ENCODE data around the gene ANKRD33B. TPM values are rescaled to one million over a fixed set of nuclear protein-coding genes. Genes with fewer than 3 reads are reported as not detected.
A peak's percentile ranks its signal among the peaks of the same experiment; 100 is the strongest.

ANKRD33B gene
- total and polyA plus RNA-seq, 2 experiments from 2014 or later = 0.71 to 1.5 TPM

DNA sequence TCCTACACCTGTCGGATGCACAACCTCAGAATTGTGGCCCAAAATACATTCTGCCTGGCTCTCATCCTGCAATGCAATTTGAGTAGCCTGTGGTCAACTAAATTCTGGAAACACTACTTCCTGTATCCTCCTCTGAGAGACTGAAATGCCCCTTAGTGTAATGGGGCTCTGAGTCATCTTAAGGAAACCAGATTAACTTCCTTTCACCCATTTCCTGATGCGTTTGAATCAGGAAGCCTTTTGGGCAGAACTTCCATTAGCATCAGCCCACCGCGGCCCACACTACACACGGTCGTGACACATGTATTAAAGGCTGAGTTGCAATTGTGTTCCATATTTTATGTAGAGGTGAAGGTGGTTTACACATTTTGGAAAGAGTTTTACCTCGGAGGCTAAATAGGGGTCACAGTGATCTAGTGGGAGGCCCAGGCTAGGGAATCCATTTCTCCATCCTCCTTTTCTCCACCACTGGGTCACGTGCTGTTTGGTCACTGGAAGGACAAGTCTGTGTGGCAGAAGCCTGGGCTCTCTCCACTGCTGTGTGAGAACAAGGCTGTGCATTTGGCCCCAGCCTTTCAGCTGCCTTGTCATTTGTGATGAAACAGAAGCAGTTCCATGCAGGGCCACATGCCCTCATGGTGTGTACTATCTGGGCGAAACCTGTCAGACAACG, 141.2 kb downstream of the ANKRD33B start:
- no peak overlapping the region for H3K27ac ChIP-seq
- H3K9me2 ChIP-seq (ENCODE audit: insufficient read depth) = no peaks in the 10 kb centered on the region
- no peaks in the 10 kb centered on the region for H3K27me3 ChIP-seq (replicated peaks; ENCODE audit: insufficient read depth)
- DNase-seq = peak; percentile 60
- peaks cover 44% of the 10 kb centered on the region for H3K79me2 ChIP-seq (ENCODE audit: insufficient read depth)
- no peaks in the 10 kb centered on the region; the same call in 1 of the 2 replicates for H4K20me1 ChIP-seq (ENCODE audit: insufficient read depth)
- H3K4me1 ChIP-seq (ENCODE audit: insufficient read depth) = peaks cover 61% of the 10 kb centered on the region
- H3K9ac ChIP-seq = no peak overlapping the region
- H3K4me3 ChIP-seq = no peak overlapping the region
- no peak overlapping the region for H2AFZ ChIP-seq
- TF ChIP-seq EZH2phosphoT487 (IDR thresholded peaks at IDR 0.05; ENCODE audit: insufficient read depth, low read depth) = no peak
- TF ChIP-seq EZH2 (IDR thresholded peaks at IDR 0.05; ENCODE audit: insufficient read depth, poor library complexity, severe bottlenecking) = no peak
- H3K4me2 ChIP-seq (ENCODE audit: unreplicated experiment) = no peak overlapping the region
- WGBS, 2 experiments (ENCODE audit: low coverage in 1 of 2, low lambda C conversion rate in 2 of 2, missing lambda C conversion rate in 2 of 2) = 86 to 90% methylated on average over 10 of the region's 10 CpGs
- no peaks in the 10 kb centered on the region for H3K36me3 ChIP-seq (ENCODE audit: low read depth)
- H3F3A ChIP-seq (ENCODE audit: insufficient read depth) = peaks cover 60% of the 10 kb centered on the region
- H3K9me3 ChIP-seq (ENCODE audit: low read depth) = no peaks in the 10 kb centered on the region
- in situ Hi-C loops (cut with MboI) = no loop called here

DNA sequence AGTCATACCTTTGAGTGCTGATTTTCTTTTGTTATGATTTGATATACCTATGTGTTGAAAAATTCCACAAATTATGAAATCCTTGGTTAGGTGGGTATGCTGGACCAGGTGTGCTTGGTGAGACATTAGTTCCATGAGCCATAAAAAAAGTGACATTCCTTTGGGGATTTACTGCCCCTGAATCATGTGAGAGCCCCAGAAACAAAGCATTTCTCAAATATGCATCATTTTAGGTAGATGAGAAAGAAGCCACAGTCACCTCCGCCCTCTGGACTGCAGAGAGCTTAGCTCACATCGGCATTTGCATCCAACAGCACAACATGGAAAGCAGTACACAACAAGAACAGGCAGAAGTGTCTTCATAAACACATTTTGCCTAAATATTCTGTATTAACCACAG, 141.9 kb downstream of the ANKRD33B start:
- no peaks in the 10 kb centered on the region for H3K27me3 ChIP-seq (replicated peaks; ENCODE audit: insufficient read depth)
- H3K4me2 ChIP-seq (ENCODE audit: unreplicated experiment) = no peak overlapping the region
- H3K27ac ChIP-seq = no peak overlapping the region
- H3K79me2 ChIP-seq (ENCODE audit: insufficient read depth) = peaks cover 39% of the 10 kb centered on the region
- H3K36me3 ChIP-seq (ENCODE audit: low read depth) = no peaks in the 10 kb centered on the region
- no peaks in the 10 kb centered on the region for H3K9me3 ChIP-seq (ENCODE audit: low read depth)
- peak; percentile 25 for DNase-seq
- no peaks in the 10 kb centered on the region for H3K9me2 ChIP-seq (ENCODE audit: insufficient read depth)
- whole genome bisulfite sequencing, 2 experiments (ENCODE audit: low coverage in 1 of 2, low lambda C conversion rate in 2 of 2, missing lambda C conversion rate in 2 of 2) = 89 to 92% methylated on average over 2 of the region's 2 CpGs
- in situ Hi-C loops (cut with MboI) = no loop called here
- no peak overlapping the region for H3K4me3 ChIP-seq
- H2AFZ ChIP-seq = no peak overlapping the region
- peaks cover 61% of the 10 kb centered on the region for H3K4me1 ChIP-seq (ENCODE audit: insufficient read depth)
- H3F3A ChIP-seq (ENCODE audit: insufficient read depth) = peaks cover 60% of the 10 kb centered on the region
- no peak overlapping the region for H3K9ac ChIP-seq
- no peak for TF ChIP-seq EZH2phosphoT487 (IDR thresholded peaks at IDR 0.05; ENCODE audit: insufficient read depth, low read depth)
- no peak for TF ChIP-seq EZH2 (IDR thresholded peaks at IDR 0.05; ENCODE audit: insufficient read depth, poor library complexity, severe bottlenecking)
- no peaks in the 10 kb centered on the region; the same call in 1 of the 2 replicates for H4K20me1 ChIP-seq (ENCODE audit: insufficient read depth)

GRCh38 chr5:10706326-10706725, 142.5 kb downstream of the ANKRD33B start:
- no peaks in the 10 kb centered on the region for H3K36me3 ChIP-seq (ENCODE audit: low read depth)
- in situ Hi-C loops (cut with MboI) = no loop called here
- 94 to 99% methylated on average over 4 of the region's 4 CpGs for WGBS, 2 experiments (ENCODE audit: low coverage in 1 of 2, low lambda C conversion rate in 2 of 2, missing lambda C conversion rate in 2 of 2)
- peaks cover 60% of the 10 kb centered on the region for H3F3A ChIP-seq (ENCODE audit: insufficient read depth)
- no peaks in the 10 kb centered on the region for H3K27me3 ChIP-seq (replicated peaks; ENCODE audit: insufficient read depth)
- H3K79me2 ChIP-seq (ENCODE audit: insufficient read depth) = peaks cover 42% of the 10 kb centered on the region
- H4K20me1 ChIP-seq (ENCODE audit: insufficient read depth) = no peaks in the 10 kb centered on the region; the same call in 1 of the 2 replicates
- H2AFZ ChIP-seq = no peak overlapping the region
- no peak overlapping the region for H3K9ac ChIP-seq
- TF ChIP-seq EZH2 (IDR thresholded peaks at IDR 0.05; ENCODE audit: insufficient read depth, poor library complexity, severe bottlenecking) = no peak
- no peak for TF ChIP-seq EZH2phosphoT487 (IDR thresholded peaks at IDR 0.05; ENCODE audit: insufficient read depth, low read depth)
- H3K4me1 ChIP-seq (ENCODE audit: insufficient read depth) = peaks cover 61% of the 10 kb centered on the region
- no peaks in the 10 kb centered on the region for H3K9me2 ChIP-seq (ENCODE audit: insufficient read depth)
- no peak overlapping the region for H3K27ac ChIP-seq
- no peaks in the 10 kb centered on the region for H3K9me3 ChIP-seq (ENCODE audit: low read depth)
- DNase-seq = no peak
- no peak overlapping the region for H3K4me2 ChIP-seq (ENCODE audit: unreplicated experiment)
- no peak overlapping the region for H3K4me3 ChIP-seq

Small RNA genes lying within 50 kb of the gene (small RNA-seq; reads per million reads assigned to genes)
- not detected for gene AC012629.4 (ENCODE audit: low read depth, low replicate concordance)
- gene AC112200.1 (ENCODE audit: low read depth, low replicate concordance) = not detected

Other genes with a start within 250 kb of the ANKRD33B start
- 44.9 and 56.4 TPM in 2 replicates for gene MARCHF6, start 210.4 kb upstream of the ANKRD33B start, total RNA-seq (2014; rRNA removed; shearing (Covaris generic))
- gene MARCHF6, start 210.4 kb upstream of the ANKRD33B start, polyA plus RNA-seq (2016; fragmentation: Nextera tagmentation; extraction: Ambion mirVana) = 97.5 and 105 TPM in 2 replicates
- gene ROPN1L, start 122.2 kb upstream of the ANKRD33B start, total RNA-seq (2014; rRNA removed; shearing (Covaris generic)) = 0.86 TPM in 1 of 2 replicates, not detected in the other
- gene ROPN1L, start 122.2 kb upstream of the ANKRD33B start, polyA plus RNA-seq (2016; fragmentation: Nextera tagmentation; extraction: Ambion mirVana) = 0.69 and 0.84 TPM in 2 replicates
- 37.9 and 52.9 TPM in 2 replicates for gene DAP, start 197.2 kb downstream of the ANKRD33B start, total RNA-seq (2014; rRNA removed; shearing (Covaris generic))
- 255 and 259 TPM in 2 replicates for gene DAP, start 197.2 kb downstream of the ANKRD33B start, polyA plus RNA-seq (2016; fragmentation: Nextera tagmentation; extraction: Ambion mirVana)